Liver (tissue), 3 donors: ENCODE data around the gene EIF4G3.

Experiments
- CTCF ChIP-seq: fragments of 150-350 bp; IDR thresholded peaks from 2 replicates; pipeline ENCODE4 v1.5.1; 2017; ENCODE audit warnings: improper control_type of control experiment, low read depth, low read length; ENCODE audit not compliant: missing input control
- REST ChIP-seq: IDR thresholded peaks from 2 replicates; pipeline ENCODE4 v1.6.1; 2016; ENCODE audit warnings: antibody characterized with exemption, mild to moderate bottlenecking
- SP1 ChIP-seq: IDR thresholded peaks from 2 replicates; pipeline ENCODE4 v1.6.1; 2018; ENCODE audit warnings: antibody characterized with exemption, mild to moderate bottlenecking
- TAF1 ChIP-seq: conservative IDR thresholded peaks from 2 replicates; pipeline ENCODE4 v1.6.1; 2016; ENCODE audit warnings: antibody characterized with exemption, mild to moderate bottlenecking
- donor health status: healthy.
- donor health status: healthy.

- TF ChIP-seq CTCF (no peak), TAF1 (no peak), REST (no peak), SP1 (no peak)
These were observed 406.2 kb downstream of the EIF4G3 start for GRCh38 chr1:20770314-20771087.
